ENCODE measurements around the gene SDF2L1.
"Not testable (repeated sequence)": the region's sequence is repeated elsewhere in the genome, so short reads cannot be mapped to it uniquely, and the experiment has no call there.

Gene SDF2L1

GRCh38 chr22:21665047-21665851 lies 23.1 kb downstream of the SDF2L1 start:
- no peak for DNase-seq

GRCh38 chr22:21666786-21667185 lies 24.7 kb downstream of the SDF2L1 start:
- no peak for DNase-seq

- no peak for DNase-seq
Measured at GRCh38 chr22:21669026-21669425, 26.9 kb downstream of the SDF2L1 start.

GRCh38 chr22:21672107-21672629 lies 30.1 kb downstream of the SDF2L1 start:
- no peak for DNase-seq

- no peak for DNase-seq
Measured at GRCh38 chr22:21673534-21674321, 31.6 kb downstream of the SDF2L1 start.

GRCh38 chr22:21674638-21675245 lies 32.6 kb downstream of the SDF2L1 start:
- no peak for DNase-seq

- DNase-seq, result no peak
Measured at GRCh38 chr22:21677606-21678443, 35.7 kb downstream of the SDF2L1 start.

- DNase-seq, result not testable (repeated sequence)
Measured at GRCh38 chr22:21678842-21679241, 36.7 kb downstream of the SDF2L1 start.

GRCh38 chr22:21679383-21679782 lies 37.3 kb downstream of the SDF2L1 start:
- no peak for DNase-seq

- DNase-seq, result no peak
Measured at GRCh38 chr22:21680830-21681565, 38.9 kb downstream of the SDF2L1 start.

GRCh38 chr22:21681566-21682370 lies 39.7 kb downstream of the SDF2L1 start:
- DNase-seq, result no peak

GRCh38 chr22:21682385-21683175 lies 40.5 kb downstream of the SDF2L1 start:
- DNase-seq, result no peak

GRCh38 chr22:21683401-21683811 lies 41.3 kb downstream of the SDF2L1 start:
- no peak for DNase-seq

- no peak for DNase-seq
Measured at GRCh38 chr22:21684492-21685163, 42.5 kb downstream of the SDF2L1 start.

- no peak for DNase-seq
Measured at GRCh38 chr22:21685164-21685513, 43.0 kb downstream of the SDF2L1 start.

GRCh38 chr22:21686193-21686608 lies 44.1 kb downstream of the SDF2L1 start:
- DNase-seq, result no peak

GRCh38 chr22:21686634-21687393 lies 44.7 kb downstream of the SDF2L1 start:
- DNase-seq, result no peak

GRCh38 chr22:21687685-21688259 lies 45.7 kb downstream of the SDF2L1 start:
- DNase-seq, result no peak
